IPS DF 4.7 (cell line): ENCODE data around the gene VWA5B1.

Experiments used
- DNase-seq: peaks from one replicate; pipeline ENCODE4 v3.0.0-alpha.2; 2013; ENCODE audit warnings: low spot score; ENCODE audit errors: extremely low read depth

Gene VWA5B1

GRCh38 chr1:20366463-20367115 lies 75.9 kb downstream of the VWA5B1 start:
- DNase-seq = no peak

GRCh38 chr1:20367116-20367585 lies 76.5 kb downstream of the VWA5B1 start:
- DNase-seq = no peak

GRCh38 chr1:20367626-20368025 lies 77.0 kb downstream of the VWA5B1 start:
- DNase-seq = no peak

GRCh38 chr1:20368866-20369470 lies 78.3 kb downstream of the VWA5B1 start:
- no peak for DNase-seq

- DNase-seq = no peak
Observed at GRCh38 chr1:20370698-20371097, 80.0 kb downstream of the VWA5B1 start.

- no peak for DNase-seq
Observed at GRCh38 chr1:20371411-20371810, 80.7 kb downstream of the VWA5B1 start.

- DNase-seq = no peak
Observed at GRCh38 chr1:20371883-20372282, 81.2 kb downstream of the VWA5B1 start.

- no peak for DNase-seq
Observed at GRCh38 chr1:20372676-20373075, 82.0 kb downstream of the VWA5B1 start.

GRCh38 chr1:20373286-20373685 lies 82.6 kb downstream of the VWA5B1 start:
- DNase-seq = no peak

GRCh38 chr1:20373764-20374163 lies 83.1 kb downstream of the VWA5B1 start:
- no peak for DNase-seq

- no peak for DNase-seq
Observed at GRCh38 chr1:20375563-20375962, 84.9 kb downstream of the VWA5B1 start.

GRCh38 chr1:20376171-20376570 lies 85.5 kb downstream of the VWA5B1 start:
- no peak for DNase-seq

- DNase-seq = no peak
Observed at GRCh38 chr1:20376880-20377494, 86.3 kb downstream of the VWA5B1 start.

GRCh38 chr1:20377516-20378270 lies 87.0 kb downstream of the VWA5B1 start:
- no peak for DNase-seq

GRCh38 chr1:20379075-20379474 lies 88.4 kb downstream of the VWA5B1 start:
- DNase-seq = no peak

GRCh38 chr1:20380175-20380574 lies 89.5 kb downstream of the VWA5B1 start:
- no peak for DNase-seq

- no peak for DNase-seq
Observed at GRCh38 chr1:20380616-20381035, 90.0 kb downstream of the VWA5B1 start.

- no peak for DNase-seq
Observed at GRCh38 chr1:20381045-20381641, 90.5 kb downstream of the VWA5B1 start.

- no peak for DNase-seq
Observed at GRCh38 chr1:20381961-20382360, 91.3 kb downstream of the VWA5B1 start.

GRCh38 chr1:20382711-20383110 lies 92.0 kb downstream of the VWA5B1 start:
- DNase-seq = no peak

- DNase-seq = no peak
Observed at GRCh38 chr1:20383631-20384030, 93.0 kb downstream of the VWA5B1 start.

- no peak for DNase-seq
Observed at GRCh38 chr1:20385630-20386029, 95.0 kb downstream of the VWA5B1 start.
